A673 (cell line): ENCODE data around the gene NUMB.

Experiments
- CTCF ChIP-seq: fragments of 300-800, 200-600 bp; sonication (generic); conservative IDR thresholded peaks from 2 replicates; pipeline ENCODE4 v1.5.1; 2017; ENCODE audit warnings: low read depth, mild to moderate bottlenecking, antibody characterized with exemption, low read length, moderate library complexity, mixed read lengths
- EZH2 ChIP-seq: fragments of 200-600 bp; sonication (generic); IDR thresholded peaks from 2 replicates; pipeline ENCODE4 v1.6.1; 2017; ENCODE audit warnings: borderline replicate concordance, low read depth, mild to moderate bottlenecking, mixed read lengths, antibody characterized with exemption, low read length; ENCODE audit not compliant: poor library complexity, severe bottlenecking

GRCh38 chr14:73344319-73344718 lies 114.0 kb downstream of the NUMB start:
- TF ChIP-seq CTCF, result no peak
- TF ChIP-seq EZH2, result no peak
